C4-2B (cell line): ENCODE results near the gene ACP6.
A peak's percentile ranks its signal among the peaks of the same experiment; 100 is the strongest.

ENCODE experiments used
- H3K27ac ChIP-seq: fragments of 450-650 bp; 2 replicates; pipeline ENCODE4 v1.5.1; 2017
- ZFX ChIP-seq: fragments of 450-650 bp; IDR thresholded peaks from 2 replicates; pipeline ENCODE4 v1.6.1; 2017
- TF ChIP-seq, protein P1 (sequence below): fragments of 450-650 bp; conservative IDR thresholded peaks from 2 replicates; pipeline ENCODE4 v1.5.1; 2017; ENCODE audit warnings: mild to moderate bottlenecking

ACP6 gene

DNA sequence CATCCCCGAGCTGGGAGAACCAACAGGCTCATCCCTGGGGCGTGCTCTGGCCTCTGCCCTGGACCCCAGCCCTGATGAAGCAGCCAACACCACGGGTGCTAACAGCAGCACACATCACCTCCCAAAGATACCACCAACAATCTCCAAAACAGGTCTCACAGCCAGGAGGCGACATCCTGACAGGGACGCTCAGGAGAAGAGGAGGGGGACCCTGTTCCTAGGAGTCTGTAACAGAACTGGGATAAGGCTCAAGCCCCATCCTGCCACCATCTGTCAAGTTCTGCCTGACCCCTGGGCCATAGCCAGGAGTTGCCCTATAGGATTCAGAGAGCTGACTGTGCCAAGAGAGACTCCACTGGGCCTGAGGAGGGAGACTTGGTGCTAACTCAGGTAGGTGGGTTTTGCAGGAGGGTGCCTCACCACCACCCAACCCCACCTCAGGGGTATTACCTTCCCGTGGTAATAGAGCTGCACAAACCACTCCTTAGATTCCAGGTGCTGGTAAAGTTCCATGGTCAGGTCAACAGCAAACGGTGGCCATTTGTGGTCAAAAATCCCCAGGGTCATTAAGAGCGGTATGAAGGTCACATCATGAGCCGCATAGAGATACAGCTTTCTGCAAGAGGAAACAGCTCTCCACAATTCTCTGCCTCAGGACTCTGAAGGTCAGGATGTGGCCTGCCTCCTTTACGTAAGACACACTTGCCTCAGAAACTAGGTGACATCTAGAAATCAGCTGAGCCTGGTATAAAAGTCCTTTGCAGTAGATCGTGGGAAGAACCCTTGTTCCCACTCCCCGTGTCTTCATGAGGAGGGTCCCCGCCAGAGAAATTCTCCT is 22.3 kb downstream of the ACP6 start:
- H3K27ac ChIP-seq = no peak overlapping the region
- no peak for TF ChIP-seq ZFX
- TF ChIP-seq, protein P1, sequence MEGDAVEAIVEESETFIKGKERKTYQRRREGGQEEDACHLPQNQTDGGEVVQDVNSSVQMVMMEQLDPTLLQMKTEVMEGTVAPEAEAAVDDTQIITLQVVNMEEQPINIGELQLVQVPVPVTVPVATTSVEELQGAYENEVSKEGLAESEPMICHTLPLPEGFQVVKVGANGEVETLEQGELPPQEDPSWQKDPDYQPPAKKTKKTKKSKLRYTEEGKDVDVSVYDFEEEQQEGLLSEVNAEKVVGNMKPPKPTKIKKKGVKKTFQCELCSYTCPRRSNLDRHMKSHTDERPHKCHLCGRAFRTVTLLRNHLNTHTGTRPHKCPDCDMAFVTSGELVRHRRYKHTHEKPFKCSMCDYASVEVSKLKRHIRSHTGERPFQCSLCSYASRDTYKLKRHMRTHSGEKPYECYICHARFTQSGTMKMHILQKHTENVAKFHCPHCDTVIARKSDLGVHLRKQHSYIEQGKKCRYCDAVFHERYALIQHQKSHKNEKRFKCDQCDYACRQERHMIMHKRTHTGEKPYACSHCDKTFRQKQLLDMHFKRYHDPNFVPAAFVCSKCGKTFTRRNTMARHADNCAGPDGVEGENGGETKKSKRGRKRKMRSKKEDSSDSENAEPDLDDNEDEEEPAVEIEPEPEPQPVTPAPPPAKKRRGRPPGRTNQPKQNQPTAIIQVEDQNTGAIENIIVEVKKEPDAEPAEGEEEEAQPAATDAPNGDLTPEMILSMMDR = no peak

DNA sequence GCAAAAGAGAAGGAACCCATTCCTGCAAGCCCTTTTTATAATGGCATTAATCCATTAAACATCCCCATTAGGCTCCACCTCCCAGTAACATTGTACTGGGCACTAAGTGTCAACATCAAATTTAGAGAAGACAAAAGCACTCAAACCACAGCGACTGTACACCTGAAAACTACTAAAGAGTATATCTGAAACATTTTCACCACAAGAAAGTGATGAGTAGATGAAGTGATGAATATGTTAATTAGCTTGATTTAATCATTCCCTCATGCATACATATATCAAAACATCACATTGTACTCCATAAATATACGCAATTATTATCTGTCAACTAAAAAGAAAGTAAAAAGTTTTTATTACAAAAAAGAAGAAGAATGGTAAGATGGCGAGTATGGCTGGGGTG is 26.4 kb downstream of the ACP6 start:
- TF ChIP-seq, protein P1 = no peak
- no peak for TF ChIP-seq ZFX
- H3K27ac ChIP-seq = no peak overlapping the region

DNA sequence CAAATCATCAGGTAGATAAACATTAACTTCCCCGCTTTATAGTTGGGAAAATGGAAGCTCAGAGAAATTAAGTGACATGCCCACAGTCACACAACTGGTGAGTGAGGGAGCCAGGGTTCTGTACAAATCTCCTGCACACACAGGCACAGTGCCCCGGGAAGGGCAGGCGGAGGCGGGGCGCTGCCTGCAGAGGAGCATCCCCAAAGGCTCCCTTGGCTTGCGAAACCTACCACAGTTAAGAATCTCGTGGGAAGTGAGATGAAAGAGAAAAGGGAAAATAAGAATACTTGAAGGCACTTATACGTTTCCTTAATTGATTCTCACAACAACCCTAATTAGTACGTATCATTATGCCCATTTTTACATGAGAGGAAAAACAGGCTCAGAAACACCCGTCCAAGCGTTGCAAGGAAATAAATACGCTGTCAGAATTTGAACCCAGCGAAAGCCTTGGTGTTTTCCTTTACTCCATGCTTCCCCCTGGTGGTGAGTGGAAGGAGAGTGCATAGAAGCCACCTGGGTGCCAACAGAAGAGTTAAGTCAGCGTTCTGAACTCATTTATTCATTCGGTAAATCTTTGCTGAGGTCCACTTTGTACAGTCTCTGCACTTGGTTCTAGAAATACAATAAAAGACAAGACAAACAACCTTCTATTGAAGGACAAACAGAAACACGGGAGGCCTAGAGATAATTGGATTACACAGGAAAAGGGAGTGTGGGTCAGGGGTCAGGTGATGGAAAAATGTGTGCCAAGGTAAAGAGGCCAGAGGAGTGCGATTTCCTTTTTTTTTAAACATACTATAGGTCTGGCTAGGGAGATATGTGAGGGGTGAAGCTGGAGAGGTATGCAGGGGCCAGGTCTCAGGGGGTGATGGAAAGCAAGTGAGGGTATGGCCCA is 28.4 kb downstream of the ACP6 start:
- H3K27ac ChIP-seq = no peak overlapping the region

DNA sequence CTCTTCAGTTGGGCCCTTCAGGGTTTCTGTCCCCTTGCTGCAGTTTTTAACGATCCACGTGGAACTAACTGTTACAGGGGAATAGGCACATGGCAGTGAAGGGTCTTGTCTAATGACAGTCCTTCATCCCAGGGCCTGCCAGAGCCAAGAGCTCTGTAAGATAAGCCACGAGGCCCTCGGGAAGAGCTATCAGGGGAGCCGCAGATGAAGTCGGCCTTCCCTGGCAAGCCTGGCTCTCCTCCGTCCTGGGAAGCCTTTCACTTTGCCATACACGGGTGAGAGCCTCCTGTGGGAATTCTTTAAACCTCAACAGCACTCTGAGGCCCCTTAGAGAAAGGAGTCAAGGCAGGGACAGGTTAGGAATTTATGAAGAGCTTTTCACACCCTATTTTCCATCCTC is 29.0 kb downstream of the ACP6 start:
- no peak overlapping the region for H3K27ac ChIP-seq
- no peak for TF ChIP-seq ZFX
- TF ChIP-seq, protein P1 = no peak

More for the DNA sequence above, 28.4 kb downstream of the ACP6 start:
- no peak for TF ChIP-seq ZFX
- TF ChIP-seq, protein P1 = peak; percentile 95

DNA sequence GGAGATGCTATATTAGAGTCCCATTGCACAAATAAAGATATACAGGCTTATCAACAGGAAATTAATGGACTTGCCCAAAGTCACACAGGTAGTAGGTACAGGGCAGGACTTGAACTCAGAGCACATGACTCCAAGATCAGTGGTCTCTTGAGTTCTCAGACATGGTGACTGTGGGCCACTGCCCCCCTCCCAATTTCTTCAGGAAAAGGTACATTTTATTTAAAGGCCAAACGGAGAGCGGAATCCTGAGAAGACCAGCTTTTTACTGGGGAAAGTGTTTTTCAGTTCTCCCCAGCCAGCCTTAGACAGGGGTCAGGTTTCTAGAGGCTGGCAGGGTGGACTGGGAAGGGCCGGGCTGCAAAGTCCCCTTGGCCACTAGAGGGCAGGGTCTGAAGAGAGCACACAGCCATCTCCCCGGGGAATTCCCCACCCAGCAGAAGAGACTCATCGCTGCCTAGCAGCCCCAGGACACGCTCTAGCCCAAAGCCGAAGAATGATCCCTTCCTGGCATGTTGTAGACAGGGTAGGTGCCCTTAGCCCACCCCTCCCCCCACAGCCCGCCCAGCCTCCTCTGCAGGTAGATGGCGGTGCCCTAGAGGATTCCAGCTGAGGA is 29.7 kb downstream of the ACP6 start:
- no peak overlapping the region for H3K27ac ChIP-seq
- no peak for TF ChIP-seq ZFX
- TF ChIP-seq, protein P1 = peak; percentile 90

DNA sequence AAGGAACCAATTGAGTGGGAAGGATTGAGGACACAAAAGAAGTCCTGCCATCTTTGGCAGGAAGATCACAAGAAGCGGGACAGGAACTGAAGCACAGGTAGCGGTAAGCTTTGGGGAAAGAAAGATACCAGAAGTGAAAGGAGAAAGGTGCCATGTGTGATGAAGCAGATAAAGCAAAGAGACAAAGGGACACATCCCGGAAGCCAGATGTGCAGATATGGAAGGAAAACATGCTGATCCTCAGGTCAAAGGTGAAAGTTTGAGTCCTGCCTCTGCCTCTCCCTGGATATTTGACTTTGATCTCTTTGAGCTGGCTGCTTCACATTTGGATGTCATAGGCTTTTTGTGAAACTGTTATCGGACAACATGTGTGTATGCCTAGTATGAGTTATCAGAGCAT is 34.0 kb downstream of the ACP6 start:
- no peak overlapping the region for H3K27ac ChIP-seq
- no peak for TF ChIP-seq ZFX
- TF ChIP-seq, protein P1 = no peak

DNA sequence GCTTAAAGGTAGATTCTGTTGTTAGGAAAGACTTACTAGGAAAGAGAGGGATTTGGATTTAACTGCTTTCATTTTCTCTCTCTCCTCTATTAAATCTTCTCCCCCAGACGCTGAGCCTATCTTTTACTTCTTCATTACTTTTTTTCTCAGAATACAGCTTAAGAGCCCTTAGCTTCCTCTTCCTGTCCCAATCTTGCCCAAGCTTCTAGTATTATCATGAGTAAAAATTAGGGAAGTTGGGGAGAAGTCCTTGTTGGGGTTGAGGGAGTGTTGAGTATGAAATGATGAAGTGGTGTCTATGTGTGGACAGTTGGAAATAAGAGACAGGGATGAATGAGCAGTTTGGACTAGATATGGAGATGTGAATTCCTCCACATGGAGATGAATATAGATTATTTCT is 35.0 kb downstream of the ACP6 start:
- no peak overlapping the region for H3K27ac ChIP-seq
- TF ChIP-seq ZFX = no peak
- TF ChIP-seq, protein P1 = no peak
